ENCODE results near the gene ATP6V1F. TPM values are rescaled to one million over a fixed set of nuclear protein-coding genes. Genes with fewer than 3 reads are reported as not detected.
A peak's percentile ranks its signal among the peaks of the same experiment; 100 is the strongest.

ATP6V1F gene
- total RNA-seq, 1 experiment from 2014 or later, result 115 TPM

DNA sequence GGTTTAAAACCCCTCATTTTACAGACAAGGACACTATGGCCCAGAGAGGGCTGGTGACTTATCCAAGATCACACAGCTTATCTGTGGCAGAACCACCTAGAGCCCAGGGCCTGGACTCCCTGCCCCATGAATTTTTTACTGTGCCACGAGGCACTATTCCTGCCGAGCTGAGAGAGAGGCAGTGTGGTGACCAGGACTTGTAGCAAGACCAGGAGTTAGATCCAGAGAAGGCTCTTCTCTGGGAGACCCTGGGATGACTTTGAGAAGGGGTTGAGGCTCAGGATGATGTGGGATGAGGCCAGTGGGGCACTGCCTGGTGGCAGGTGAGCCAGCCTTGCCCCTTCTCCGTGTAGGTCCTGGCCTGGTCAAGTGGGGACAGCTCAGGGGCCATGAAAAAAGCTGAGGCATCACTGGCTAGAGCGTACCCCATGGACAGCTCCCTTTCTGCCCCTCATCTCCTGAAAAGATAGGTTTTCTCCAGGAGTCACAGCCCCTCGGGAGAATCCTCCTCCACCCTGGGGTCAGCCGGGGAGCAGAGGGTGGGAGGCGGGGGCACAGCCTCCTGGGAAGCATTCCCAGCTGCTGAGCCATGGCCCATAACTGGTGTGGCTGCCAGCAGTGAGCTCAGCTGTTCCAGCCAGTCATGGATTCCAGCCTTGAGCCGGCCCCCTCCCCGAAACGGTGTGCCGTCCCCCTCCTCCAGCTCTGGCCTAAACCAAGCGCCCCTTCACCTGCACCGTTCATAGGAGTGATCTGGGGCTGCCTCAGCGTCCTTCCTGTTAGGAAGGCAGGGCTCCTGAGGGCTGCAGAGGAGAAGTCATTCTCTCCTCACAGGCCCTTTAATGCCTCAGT, 26.6 kb upstream of the ATP6V1F start:
- peaks cover 4% of the 10 kb centered on the region; the same call in 1 of the 2 replicates for H3K27me3 ChIP-seq (ENCODE audit: insufficient read depth, low read length)
- H3K4me2 ChIP-seq (ENCODE audit: insufficient read depth, insufficient read length, low read length), result no peak overlapping the region
- Mint-ChIP-seq H3K4me1 (peaks cover 16 to 33% of the 10 kb centered on the region in 2 experiments), H3K36me3 (ENCODE audit: insufficient read depth in 1 of 3, low read depth in 3 of 3) (peaks cover 0 to 3% (median 0%) of the 10 kb centered on the region in 3 experiments; a peak in 1 of 7 replicates), H3K9me3 (no peaks in the 10 kb centered on the region), H3K27ac (peak overlapping the region in 2 of 3 experiments; percentile 61 to 90; a peak in 2 of 7 replicates), H3K27me3 (ENCODE audit: low read depth) (peaks cover 14% of the 10 kb centered on the region), H3K4me3 (no peak overlapping the region)
- no peak overlapping the region for H2BK120ac ChIP-seq (ENCODE audit: low read depth, low read length, poor library complexity, severe bottlenecking)
- peaks cover 15% of the 10 kb centered on the region for H3K23me2 ChIP-seq (ENCODE audit: insufficient read length, low read depth, low read length, poor library complexity, severe bottlenecking)
- H4K20me1 ChIP-seq (ENCODE audit: control insufficient read depth, insufficient read depth, insufficient read length), result no peaks in the 10 kb centered on the region
- no peaks in the 10 kb centered on the region for H3K79me2 ChIP-seq (ENCODE audit: insufficient read depth, low read length)
- WGBS (ENCODE audit: extremely low coverage, insufficient read length, low lambda C conversion rate), result no CpG with 5 or more reads among the region's 14 CpGs
- no peak overlapping the region for H3T11ph ChIP-seq (ENCODE audit: low read length)
- no peak overlapping the region for H4K8ac ChIP-seq (replicated peaks; ENCODE audit: insufficient read length, low read depth, low read length)
- H3K14ac ChIP-seq (ENCODE audit: insufficient read depth, low read length), result no peak overlapping the region; the same call in 1 of the 2 replicates
- no peak overlapping the region for H2BK15ac ChIP-seq (ENCODE audit: low read depth, low read length)
- no peak overlapping the region for H2BK20ac ChIP-seq (ENCODE audit: low read depth, low read length, poor library complexity, severe bottlenecking)
- no peak overlapping the region for H3K4ac ChIP-seq (ENCODE audit: low read depth, low read length)
- H3K56ac ChIP-seq (ENCODE audit: insufficient read length, low read depth, low read length), result no peak overlapping the region
- H4K91ac ChIP-seq (ENCODE audit: insufficient read length, low read depth, low read length), result no peak overlapping the region
- no peak overlapping the region for H3K9ac ChIP-seq (ENCODE audit: extremely low read depth, insufficient read length, low read length)
- H3K27ac ChIP-seq (ENCODE audit: insufficient read length, low read depth, low read length), result no peak overlapping the region
- no peak for DNase-seq
- no peak overlapping the region for H3K18ac ChIP-seq (ENCODE audit: insufficient read length, low read depth, low read length)
- no peak overlapping the region for H2BK5ac ChIP-seq (ENCODE audit: insufficient read length, low read length)
- no peak overlapping the region for H2BK12ac ChIP-seq (ENCODE audit: insufficient read length, low read depth, low read length)
- H3K4me1 ChIP-seq (ENCODE audit: insufficient read depth, low read length), result peaks cover 5% of the 10 kb centered on the region; the same call in 1 of the 2 replicates
- H3K23ac ChIP-seq (ENCODE audit: insufficient read length, low read depth, low read length), result no peak overlapping the region
- no peak overlapping the region for H4K5ac ChIP-seq (ENCODE audit: insufficient read length, low read depth, low read length)
- TF ChIP-seq, protein P1, sequence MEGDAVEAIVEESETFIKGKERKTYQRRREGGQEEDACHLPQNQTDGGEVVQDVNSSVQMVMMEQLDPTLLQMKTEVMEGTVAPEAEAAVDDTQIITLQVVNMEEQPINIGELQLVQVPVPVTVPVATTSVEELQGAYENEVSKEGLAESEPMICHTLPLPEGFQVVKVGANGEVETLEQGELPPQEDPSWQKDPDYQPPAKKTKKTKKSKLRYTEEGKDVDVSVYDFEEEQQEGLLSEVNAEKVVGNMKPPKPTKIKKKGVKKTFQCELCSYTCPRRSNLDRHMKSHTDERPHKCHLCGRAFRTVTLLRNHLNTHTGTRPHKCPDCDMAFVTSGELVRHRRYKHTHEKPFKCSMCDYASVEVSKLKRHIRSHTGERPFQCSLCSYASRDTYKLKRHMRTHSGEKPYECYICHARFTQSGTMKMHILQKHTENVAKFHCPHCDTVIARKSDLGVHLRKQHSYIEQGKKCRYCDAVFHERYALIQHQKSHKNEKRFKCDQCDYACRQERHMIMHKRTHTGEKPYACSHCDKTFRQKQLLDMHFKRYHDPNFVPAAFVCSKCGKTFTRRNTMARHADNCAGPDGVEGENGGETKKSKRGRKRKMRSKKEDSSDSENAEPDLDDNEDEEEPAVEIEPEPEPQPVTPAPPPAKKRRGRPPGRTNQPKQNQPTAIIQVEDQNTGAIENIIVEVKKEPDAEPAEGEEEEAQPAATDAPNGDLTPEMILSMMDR (conservative IDR thresholded peaks at IDR 0.05), result no peak
- no peaks in the 10 kb centered on the region for H3K9me3 ChIP-seq (ENCODE audit: control insufficient read depth, low read depth, low read length)
- no peak overlapping the region for H2AK5ac ChIP-seq (ENCODE audit: insufficient read length, low read length)
- no peaks in the 10 kb centered on the region for H3K79me1 ChIP-seq (ENCODE audit: insufficient read depth, low read depth, low read length, poor library complexity, severe bottlenecking)
- no peak overlapping the region for H2AFZ ChIP-seq (ENCODE audit: low read length)

All from H9 (cell line).